OCI-LY1 (cell line): Measurements from ENCODE around the gene ASPG.

Experiments
- H2AFZ ChIP-seq: fragments of 200-600 bp; sonication (generic), shearing (Covaris generic); 2 replicates; pipeline ENCODE4 v1.6.0; 2014; ENCODE audit warnings: antibody characterized with exemption, mild to moderate bottlenecking, low read length
- H3F3A ChIP-seq: fragments of 200-600 bp; sonication (generic), shearing (Covaris generic); 2 replicates; pipeline ENCODE4 v1.6.0; 2014; ENCODE audit warnings: mild to moderate bottlenecking, antibody characterized with exemption, low read length, moderate library complexity; ENCODE audit not compliant: insufficient read depth
- H3K27ac ChIP-seq: fragments of 200-600 bp; sonication (generic); 2 replicates; pipeline ENCODE4 v1.5.1; 2014; ENCODE audit warnings: low read length, mixed run types, mild to moderate bottlenecking, low read depth; ENCODE audit not compliant: poor library complexity, severe bottlenecking
- H3K27me3 ChIP-seq: fragments of 200-600 bp; sonication (generic); 2 replicates; pipeline ENCODE4 v1.6.0; 2014; ENCODE audit warnings: antibody characterized with exemption, mild to moderate bottlenecking, low read length, moderate library complexity; ENCODE audit not compliant: insufficient read depth
- H3K36me3 ChIP-seq: fragments of 200-600 bp; sonication (generic); 2 replicates; pipeline ENCODE4 v1.6.1; 2014; ENCODE audit warnings: mild to moderate bottlenecking, antibody characterized with exemption, low read length, moderate library complexity, mixed read lengths; ENCODE audit not compliant: insufficient read depth
- H3K4me1 ChIP-seq: fragments of 200-600 bp; sonication (generic); 2 replicates; pipeline ENCODE4 v1.5.1; 2014; ENCODE audit warnings: mild to moderate bottlenecking, low read length, moderate library complexity; ENCODE audit not compliant: insufficient read depth, severe bottlenecking
- H3K4me2 ChIP-seq: fragments of 200-600 bp; sonication (generic), shearing (Covaris generic); 2 replicates; pipeline ENCODE4 v1.6.1; 2014; ENCODE audit warnings: low read length
- H3K4me3 ChIP-seq: fragments of 200-600 bp; sonication (generic); 2 replicates; pipeline ENCODE4 v1.5.1; 2014; ENCODE audit warnings: low read length, low read depth, mild to moderate bottlenecking, mixed read lengths; ENCODE audit not compliant: poor library complexity, severe bottlenecking
- H3K79me2 ChIP-seq: fragments of 200-600 bp; shearing (Covaris generic); 2 replicates; pipeline ENCODE4 v1.6.1; 2016; ENCODE audit warnings: mixed run types, low read length, mixed read lengths; ENCODE audit not compliant: insufficient read depth
- H3K9ac ChIP-seq: fragments of 200-600 bp; sonication (generic), shearing (Covaris generic); 2 replicates; pipeline ENCODE4 v1.6.1; 2014; ENCODE audit warnings: mild to moderate bottlenecking, low read length, mixed read lengths
- H3K9me2 ChIP-seq: fragments of 200-600 bp; sonication (generic), shearing (Covaris generic); 2 replicates; pipeline ENCODE4 v1.6.1; 2014; ENCODE audit warnings: low read depth, mild to moderate bottlenecking, low read length, mixed read lengths
- H3K9me3 ChIP-seq: fragments of 200-600 bp; shearing (Covaris generic); 2 replicates; pipeline ENCODE4 v1.6.1; 2014; ENCODE audit warnings: low read length, mixed read lengths
- H4K20me1 ChIP-seq: fragments of 200-600 bp; sonication (generic), shearing (Covaris generic); 2 replicates; pipeline ENCODE4 v1.6.0; 2016; ENCODE audit warnings: mild to moderate bottlenecking, low read length; ENCODE audit not compliant: insufficient read depth
- CTCF ChIP-seq: fragments of 200-600 bp; sonication (generic), shearing (Covaris generic); IDR thresholded peaks from 2 replicates; pipeline ENCODE4 v1.5.1; 2017; ENCODE audit warnings: mild to moderate bottlenecking, antibody characterized with exemption, low read length, moderate library complexity, mixed read lengths
- EZH2 ChIP-seq: fragments of 200-600 bp; sonication (generic), shearing (Covaris generic); IDR thresholded peaks from 2 replicates; pipeline ENCODE4 v1.8.0; 2017; ENCODE audit warnings: borderline replicate concordance, mixed run types, mild to moderate bottlenecking, antibody characterized with exemption, low read length, moderate library complexity, mixed read lengths

The ASPG gene

GRCh38 chr14:104144453-104144790 lies 58.9 kb downstream of the ASPG start:
- Histone ChIP-seq H2AFZ (no peak overlapping the region), H3K4me1 (no peaks in the 10 kb centered on the region), H3F3A (no peaks in the 10 kb centered on the region), H3K9me3 (no peaks in the 10 kb centered on the region), H3K27me3 (peaks cover 10% of the 10 kb centered on the region; the same call in 1 of the 2 replicates), H4K20me1 (no peaks in the 10 kb centered on the region), H3K4me2 (no peak overlapping the region), H3K9ac (no peak overlapping the region), H3K9me2 (no peaks in the 10 kb centered on the region), H3K4me3 (no peak overlapping the region), H3K27ac (no peak overlapping the region), H3K36me3 (no peaks in the 10 kb centered on the region), H3K79me2 (no peaks in the 10 kb centered on the region)
- no peak for TF ChIP-seq EZH2
- no peak for TF ChIP-seq CTCF

- H3K79me2 ChIP-seq: no peaks in the 10 kb centered on the region
- H3K9me2 ChIP-seq: no peaks in the 10 kb centered on the region
- H3K9me3 ChIP-seq: no peaks in the 10 kb centered on the region
- H3K4me1 ChIP-seq: no peaks in the 10 kb centered on the region
- H3K4me2 ChIP-seq: no peak overlapping the region
- H3K27me3 ChIP-seq: peaks cover 10% of the 10 kb centered on the region; the same call in 1 of the 2 replicates
- no peaks in the 10 kb centered on the region for H4K20me1 ChIP-seq
- H3F3A ChIP-seq: no peaks in the 10 kb centered on the region
- H3K4me3 ChIP-seq: no peak overlapping the region
- no peak for TF ChIP-seq CTCF
- no peak for TF ChIP-seq EZH2
- no peak overlapping the region for H2AFZ ChIP-seq
- no peak overlapping the region for H3K27ac ChIP-seq
- no peak overlapping the region for H3K9ac ChIP-seq
- no peaks in the 10 kb centered on the region for H3K36me3 ChIP-seq
Measured at GRCh38 chr14:104144911-104145825, 59.7 kb downstream of the ASPG start.

GRCh38 chr14:104145826-104146601 lies 60.5 kb downstream of the ASPG start:
- no peaks in the 10 kb centered on the region for H3K9me2 ChIP-seq
- H3K9me3 ChIP-seq: no peaks in the 10 kb centered on the region
- TF ChIP-seq CTCF (no peak), EZH2 (no peak)
- no peak overlapping the region for H3K4me3 ChIP-seq
- H4K20me1 ChIP-seq: no peaks in the 10 kb centered on the region
- H3F3A ChIP-seq: no peaks in the 10 kb centered on the region
- no peak overlapping the region for H3K9ac ChIP-seq
- no peak overlapping the region for H2AFZ ChIP-seq
- no peaks in the 10 kb centered on the region for H3K4me1 ChIP-seq
- H3K27me3 ChIP-seq: peaks cover 10% of the 10 kb centered on the region; the same call in 1 of the 2 replicates
- H3K79me2 ChIP-seq: no peaks in the 10 kb centered on the region
- no peak overlapping the region for H3K4me2 ChIP-seq
- H3K36me3 ChIP-seq: no peaks in the 10 kb centered on the region
- no peak overlapping the region for H3K27ac ChIP-seq
